Right atrium auricular region (tissue), 2 donors: Measurements from ENCODE around the gene NMNAT2. TPM values are rescaled to one million over a fixed set of nuclear protein-coding genes. Genes with fewer than 3 reads are reported as not detected.

Experiments
- DNase-seq: peaks from one replicate; pipeline ENCODE4 v3.0.0-alpha.2; 2019; ENCODE audit warnings: low spot score
- H3K27ac ChIP-seq, 2 donors: fragments of 200-600 bp; sonication (generic); 1 replicate in 1 of 2; 2 replicates in 1 of 2; pipeline ENCODE4 v1.5.1; 2016 to 2019
- H3K27me3 ChIP-seq, 2 donors: fragments of 200-600 bp; sonication (generic); one replicate each; pipeline versions ENCODE4 v1.5.1 to v1.6.0; 2017 to 2019
- H3K36me3 ChIP-seq: fragments of 200-600 bp; sonication (generic); one replicate; pipeline ENCODE4 v1.5.1; 2016
- H3K4me1 ChIP-seq, 2 donors: fragments of 200-600 bp; sonication (generic); one replicate each; pipeline versions ENCODE4 v1.5.1 to v1.6.0; 2017 to 2019
- H3K4me3 ChIP-seq, 2 donors: fragments of 200-600 bp; sonication (generic); 1 replicate in 1 of 2; 2 replicates in 1 of 2; pipeline ENCODE4 v1.5.1; 2017 to 2019; ENCODE audit warnings: mild to moderate bottlenecking in 1 of 2, moderate library complexity in 1 of 2
- H3K9me3 ChIP-seq, 2 donors: fragments of 200-600 bp; sonication (generic); one replicate each; pipeline ENCODE4 v1.5.1; 2019
- total RNA-seq, 2 donors: library from RNA; depleted of rRNA; stranded (reverse); fragments of >200 nt; gene quantifications; one replicate each; pipeline ENCODE4 v1.1.0, GENCODE V29; 2016
- TF ChIP-seq, protein P1 (sequence below), 2 donors: fragments of 200-600 bp; sonication (generic); IDR thresholded peaks; one replicate each; pipeline ENCODE4 v1.5.1; 2019; ENCODE audit warnings: antibody characterized with exemption in 2 of 2

The NMNAT2 gene
- total RNA-seq, 2 donors from 2014 or later = 38.6 to 40.0 TPM

GRCh38 chr1:183355181-183355580, 63.0 kb downstream of the NMNAT2 start:
- Histone ChIP-seq H3K9me3 (no peaks in the 10 kb centered on the region), H3K27ac (peak overlapping the region; percentile 49 to 72), H3K27me3 (no peaks in the 10 kb centered on the region), H3K36me3 (no peaks in the 10 kb centered on the region), H3K4me3 (no peak overlapping the region), H3K4me1 (peaks cover 0 to 11% of the 10 kb centered on the region in 2 donors)
- TF ChIP-seq, protein P1, sequence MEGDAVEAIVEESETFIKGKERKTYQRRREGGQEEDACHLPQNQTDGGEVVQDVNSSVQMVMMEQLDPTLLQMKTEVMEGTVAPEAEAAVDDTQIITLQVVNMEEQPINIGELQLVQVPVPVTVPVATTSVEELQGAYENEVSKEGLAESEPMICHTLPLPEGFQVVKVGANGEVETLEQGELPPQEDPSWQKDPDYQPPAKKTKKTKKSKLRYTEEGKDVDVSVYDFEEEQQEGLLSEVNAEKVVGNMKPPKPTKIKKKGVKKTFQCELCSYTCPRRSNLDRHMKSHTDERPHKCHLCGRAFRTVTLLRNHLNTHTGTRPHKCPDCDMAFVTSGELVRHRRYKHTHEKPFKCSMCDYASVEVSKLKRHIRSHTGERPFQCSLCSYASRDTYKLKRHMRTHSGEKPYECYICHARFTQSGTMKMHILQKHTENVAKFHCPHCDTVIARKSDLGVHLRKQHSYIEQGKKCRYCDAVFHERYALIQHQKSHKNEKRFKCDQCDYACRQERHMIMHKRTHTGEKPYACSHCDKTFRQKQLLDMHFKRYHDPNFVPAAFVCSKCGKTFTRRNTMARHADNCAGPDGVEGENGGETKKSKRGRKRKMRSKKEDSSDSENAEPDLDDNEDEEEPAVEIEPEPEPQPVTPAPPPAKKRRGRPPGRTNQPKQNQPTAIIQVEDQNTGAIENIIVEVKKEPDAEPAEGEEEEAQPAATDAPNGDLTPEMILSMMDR (IDR thresholded peaks at IDR 0.05) = no peak
- no peak for DNase-seq

GRCh38 chr1:183353597-183353996, 64.6 kb downstream of the NMNAT2 start:
- no peak overlapping the region for H3K4me3 ChIP-seq
- H3K4me1 ChIP-seq = peaks cover 0 to 25% of the 10 kb centered on the region in 2 donors
- no peaks in the 10 kb centered on the region for H3K27me3 ChIP-seq
- peak overlapping the region; percentile 22 to 72 for H3K27ac ChIP-seq
- no peak for DNase-seq
- no peaks in the 10 kb centered on the region for H3K9me3 ChIP-seq
- H3K36me3 ChIP-seq = no peaks in the 10 kb centered on the region
- TF ChIP-seq, protein P1 (IDR thresholded peaks at IDR 0.05) = no peak

GRCh38 chr1:183349201-183349711, 68.9 kb downstream of the NMNAT2 start:
- Histone ChIP-seq H3K27ac (peak overlapping the region; percentile 67 to 86), H3K9me3 (no peaks in the 10 kb centered on the region), H3K4me1 (peaks cover 0 to 30% of the 10 kb centered on the region in 2 donors), H3K4me3 (no peak overlapping the region), H3K27me3 (no peaks in the 10 kb centered on the region), H3K36me3 (no peaks in the 10 kb centered on the region)
- no peak for DNase-seq
- TF ChIP-seq, protein P1 (IDR thresholded peaks at IDR 0.05) = no peak

DNA sequence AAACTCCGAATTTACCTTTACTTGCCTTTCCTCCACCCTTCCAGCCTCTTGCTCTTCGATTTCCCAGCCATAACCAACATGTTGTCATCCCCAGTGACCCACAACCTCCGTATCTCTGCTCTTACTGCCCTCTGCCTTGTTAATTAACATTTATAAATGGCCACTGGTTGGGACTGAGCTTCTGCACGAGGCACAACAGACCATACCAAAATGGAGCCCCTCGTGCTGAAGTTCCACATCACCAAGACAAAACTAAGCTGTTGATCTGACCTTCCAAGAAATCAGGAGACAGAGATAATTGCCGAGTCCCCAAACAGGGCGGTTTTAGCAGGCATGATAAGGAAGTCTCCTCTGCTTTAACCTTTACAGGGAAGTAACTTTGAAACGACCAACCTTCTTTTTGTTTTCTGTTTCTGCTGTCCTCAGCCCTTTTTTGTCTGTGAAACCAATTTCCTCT, 71.9 kb downstream of the NMNAT2 start:
- Histone ChIP-seq H3K36me3 (no peaks in the 10 kb centered on the region), H3K9me3 (no peaks in the 10 kb centered on the region), H3K4me3 (no peak overlapping the region), H3K27ac (peak overlapping the region; percentile 28 to 86), H3K4me1 (peaks cover 0 to 30% of the 10 kb centered on the region in 2 donors), H3K27me3 (no peaks in the 10 kb centered on the region)
- DNase-seq = no peak
- TF ChIP-seq, protein P1 (IDR thresholded peaks at IDR 0.05) = no peak

DNA sequence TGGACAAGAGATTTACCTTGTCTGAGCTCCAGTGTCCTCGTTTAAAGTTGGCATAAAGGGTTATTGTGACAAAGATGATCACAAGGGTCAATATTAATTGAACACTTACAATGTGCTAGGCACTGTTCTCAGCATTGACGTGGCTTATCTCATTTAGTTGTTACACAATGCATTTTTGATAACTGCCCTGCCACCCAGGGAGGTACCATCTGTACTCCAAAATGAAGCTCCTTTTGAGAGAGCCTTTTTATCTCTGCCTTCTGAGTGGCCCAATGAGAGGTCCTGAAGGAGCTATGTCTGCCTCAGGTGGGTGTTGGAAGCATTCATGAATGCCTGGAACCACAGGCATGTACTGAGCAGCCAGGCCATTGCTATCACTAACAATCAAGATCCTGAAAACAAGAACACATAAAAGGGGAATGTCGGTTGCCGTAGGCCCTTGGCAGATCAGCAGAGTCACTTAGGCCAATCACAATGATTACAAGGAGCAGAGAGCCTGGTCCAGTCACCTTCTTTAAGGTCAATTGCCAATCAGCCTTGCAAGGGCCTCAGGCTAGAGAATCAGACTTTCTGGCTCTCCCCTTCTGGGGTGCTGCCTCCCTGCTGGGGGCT, 78.5 kb downstream of the NMNAT2 start:
- H3K4me1 ChIP-seq = peaks cover 0 to 5% of the 10 kb centered on the region in 2 donors
- H3K27ac ChIP-seq = peak overlapping the region in 1 of 2 donors; percentile 44
- no peak for DNase-seq
- TF ChIP-seq, protein P1 (IDR thresholded peaks at IDR 0.05) = no peak
- H3K4me3 ChIP-seq = no peak overlapping the region
- no peaks in the 10 kb centered on the region for H3K36me3 ChIP-seq
- no peaks in the 10 kb centered on the region for H3K27me3 ChIP-seq
- no peaks in the 10 kb centered on the region for H3K9me3 ChIP-seq
